GM12872 (cell line): ENCODE data around the gene PAGR1.
A peak's percentile ranks its signal among the peaks of the same experiment; 100 is the strongest.

ENCODE experiments used
- TF ChIP-seq, protein P1 (sequence below): IDR thresholded peaks from 3 replicates; pipeline ENCODE4 v1.5.1; 2011; ENCODE audit warnings: low read depth, mild to moderate bottlenecking, low read length, moderate library complexity; ENCODE audit not compliant: insufficient read depth

Gene PAGR1

GRCh38 chr16:29805232-29806098 is 10.5 kb upstream of the PAGR1 start:
- TF ChIP-seq, protein P1, sequence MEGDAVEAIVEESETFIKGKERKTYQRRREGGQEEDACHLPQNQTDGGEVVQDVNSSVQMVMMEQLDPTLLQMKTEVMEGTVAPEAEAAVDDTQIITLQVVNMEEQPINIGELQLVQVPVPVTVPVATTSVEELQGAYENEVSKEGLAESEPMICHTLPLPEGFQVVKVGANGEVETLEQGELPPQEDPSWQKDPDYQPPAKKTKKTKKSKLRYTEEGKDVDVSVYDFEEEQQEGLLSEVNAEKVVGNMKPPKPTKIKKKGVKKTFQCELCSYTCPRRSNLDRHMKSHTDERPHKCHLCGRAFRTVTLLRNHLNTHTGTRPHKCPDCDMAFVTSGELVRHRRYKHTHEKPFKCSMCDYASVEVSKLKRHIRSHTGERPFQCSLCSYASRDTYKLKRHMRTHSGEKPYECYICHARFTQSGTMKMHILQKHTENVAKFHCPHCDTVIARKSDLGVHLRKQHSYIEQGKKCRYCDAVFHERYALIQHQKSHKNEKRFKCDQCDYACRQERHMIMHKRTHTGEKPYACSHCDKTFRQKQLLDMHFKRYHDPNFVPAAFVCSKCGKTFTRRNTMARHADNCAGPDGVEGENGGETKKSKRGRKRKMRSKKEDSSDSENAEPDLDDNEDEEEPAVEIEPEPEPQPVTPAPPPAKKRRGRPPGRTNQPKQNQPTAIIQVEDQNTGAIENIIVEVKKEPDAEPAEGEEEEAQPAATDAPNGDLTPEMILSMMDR: no peak

DNA sequence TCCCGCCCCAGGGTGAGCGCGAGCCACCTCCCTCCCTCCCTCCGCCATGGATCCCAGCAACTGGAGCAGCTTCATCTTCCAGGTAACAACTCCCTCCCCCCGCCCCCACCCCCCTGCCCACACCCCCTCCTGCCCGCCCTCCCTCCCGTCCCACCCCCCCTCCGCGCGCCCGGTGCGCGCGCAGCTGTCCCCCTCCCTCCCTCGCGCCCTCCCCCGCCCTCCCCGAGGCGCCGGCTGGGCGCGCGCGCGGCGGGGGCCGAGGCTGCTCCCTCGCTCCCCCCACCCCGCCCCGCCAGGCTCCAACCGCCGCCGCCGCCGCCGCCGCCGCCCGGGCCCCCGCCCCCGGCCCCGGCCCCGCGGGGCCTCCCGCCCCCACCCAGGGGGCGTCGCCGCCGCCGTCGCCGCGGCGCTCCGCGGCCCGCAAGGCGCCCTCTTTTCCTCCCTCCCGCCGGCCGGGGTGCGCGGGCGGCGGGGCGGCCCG is 9.8 kb upstream of the PAGR1 start, which contains the start of gene MAZ:
MAZ (plus strand) TSS at position 431 of the 481 bp plus-strand sequence. CDS start 173 bp downstream, outside the sequence.
- TF ChIP-seq, protein P1: no peak

DNA sequence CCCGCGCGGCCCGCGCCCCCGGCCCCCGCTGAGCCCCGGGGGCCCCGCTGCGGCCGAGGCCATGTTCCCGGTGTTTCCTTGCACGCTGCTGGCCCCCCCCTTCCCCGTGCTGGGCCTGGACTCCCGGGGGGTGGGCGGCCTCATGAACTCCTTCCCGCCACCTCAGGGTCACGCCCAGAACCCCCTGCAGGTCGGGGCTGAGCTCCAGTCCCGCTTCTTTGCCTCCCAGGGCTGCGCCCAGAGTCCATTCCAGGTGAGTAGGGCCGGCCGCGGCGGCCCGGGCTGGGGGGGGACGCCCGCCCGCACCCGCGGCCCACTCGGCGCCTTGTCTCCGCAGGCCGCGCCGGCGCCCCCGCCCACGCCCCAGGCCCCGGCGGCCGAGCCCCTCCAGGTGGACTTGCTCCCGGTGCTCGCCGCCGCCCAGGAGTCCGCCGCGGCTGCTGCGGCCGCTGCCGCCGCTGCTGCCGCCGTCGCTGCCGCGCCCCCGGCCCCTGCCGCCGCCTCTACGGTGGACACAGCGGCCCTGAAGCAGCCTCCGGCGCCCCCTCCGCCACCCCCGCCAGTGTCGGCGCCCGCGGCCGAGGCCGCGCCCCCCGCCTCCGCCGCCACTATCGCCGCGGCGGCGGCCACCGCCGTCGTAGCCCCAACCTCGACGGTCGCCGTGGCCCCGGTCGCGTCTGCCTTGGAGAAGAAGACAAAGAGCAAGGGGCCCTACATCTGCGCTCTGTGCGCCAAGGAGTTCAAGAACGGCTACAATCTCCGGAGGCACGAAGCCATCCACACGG is 9.1 kb upstream of the PAGR1 start:
- TF ChIP-seq, protein P1: no peak

DNA sequence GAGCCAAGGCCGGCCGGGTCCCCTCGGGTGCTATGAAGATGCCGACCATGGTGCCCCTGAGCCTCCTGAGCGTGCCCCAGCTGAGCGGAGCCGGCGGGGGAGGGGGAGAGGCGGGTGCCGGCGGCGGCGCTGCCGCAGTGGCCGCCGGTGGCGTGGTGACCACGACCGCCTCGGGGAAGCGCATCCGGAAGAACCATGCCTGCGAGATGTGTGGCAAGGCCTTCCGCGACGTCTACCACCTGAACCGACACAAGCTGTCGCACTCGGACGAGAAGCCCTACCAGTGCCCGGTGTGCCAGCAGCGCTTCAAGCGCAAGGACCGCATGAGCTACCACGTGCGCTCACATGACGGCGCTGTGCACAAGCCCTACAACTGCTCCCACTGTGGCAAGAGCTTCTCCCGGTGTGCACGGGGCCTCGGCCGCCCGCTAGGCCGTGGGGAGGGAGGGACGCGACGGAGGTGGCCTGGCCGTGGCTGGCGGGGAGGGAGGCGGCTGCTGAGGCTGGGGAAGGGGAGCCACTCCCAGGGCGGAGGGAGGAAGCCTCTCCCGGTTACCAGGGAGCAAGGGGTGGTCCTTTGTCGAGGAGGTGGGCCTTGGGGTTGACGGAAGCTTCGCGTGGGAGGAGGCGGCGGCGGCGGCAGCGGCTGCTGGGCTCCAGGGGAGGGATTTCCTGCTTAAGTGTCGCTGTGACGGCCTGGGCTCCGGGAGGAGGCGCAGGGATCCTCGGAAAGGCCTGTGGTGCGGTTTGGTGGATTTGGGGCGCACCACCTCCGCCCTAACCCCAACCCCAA is 8.3 kb upstream of the PAGR1 start:
- TF ChIP-seq, protein P1: peak; percentile 86

- TF ChIP-seq, protein P1: no peak
Measured at GRCh38 chr16:29808219-29808900, 7.6 kb upstream of the PAGR1 start.

DNA sequence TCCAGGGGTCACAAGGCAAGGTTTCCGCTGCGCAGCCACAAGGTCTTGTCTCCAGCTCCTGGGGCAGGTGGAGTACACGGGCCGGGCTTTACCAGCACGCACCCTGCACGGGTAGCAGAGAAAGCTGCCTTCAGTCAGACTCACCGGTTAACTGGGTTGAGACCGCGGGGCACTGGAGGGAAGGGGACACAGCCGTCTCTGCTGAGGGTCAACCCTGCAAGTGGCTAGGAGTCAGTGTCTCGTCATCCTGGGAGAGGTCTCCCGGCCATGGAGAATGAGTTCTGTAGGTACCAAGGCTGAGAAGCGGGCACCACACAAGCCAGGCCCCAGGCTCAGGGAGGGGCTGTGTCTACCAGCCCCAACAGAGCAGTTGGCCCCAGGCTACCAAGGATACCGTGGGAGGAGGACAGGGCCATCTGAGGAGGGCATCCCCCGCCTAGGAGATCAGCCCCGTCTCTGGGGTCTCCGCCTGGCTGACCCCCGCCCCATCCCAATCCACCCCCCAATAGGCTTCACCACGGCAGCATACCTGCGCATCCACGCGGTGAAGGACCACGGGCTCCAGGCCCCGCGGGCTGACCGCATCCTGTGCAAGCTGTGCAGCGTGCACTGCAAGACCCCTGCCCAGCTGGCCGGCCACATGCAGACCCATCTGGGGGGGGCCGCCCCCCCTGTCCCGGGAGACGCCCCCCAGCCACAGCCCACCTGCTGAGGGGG is 6.8 kb upstream of the PAGR1 start:
- TF ChIP-seq, protein P1: no peak
